ENCODE measurements around the gene CDH10. TPM values are rescaled to one million over a fixed set of nuclear protein-coding genes. Genes with fewer than 3 reads are reported as not detected.

CDH10 gene
- total RNA-seq, 6 experiments from 2014 or later, result not detected

DNA sequence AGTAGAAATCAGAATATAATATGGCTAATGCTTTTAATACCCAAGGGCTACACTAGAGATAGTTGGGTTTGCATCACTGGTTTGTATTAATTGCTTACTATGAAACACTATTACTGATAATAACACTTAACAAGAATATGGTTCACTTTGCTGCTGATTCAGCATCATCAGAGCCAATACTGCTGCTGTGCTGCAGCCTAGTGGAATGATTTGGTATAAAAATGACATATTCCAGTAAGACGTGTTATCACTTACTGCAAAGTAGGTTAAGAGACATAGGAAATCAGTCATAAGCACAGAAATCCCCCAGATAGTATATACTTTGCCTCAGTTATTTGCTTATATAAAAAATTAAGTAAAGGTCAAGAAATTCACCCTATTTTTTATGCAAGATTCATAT lies 2.8 kb downstream of the CDH10 start:
- 0% methylated on average over 1 of the region's 1 CpG for WGBS (ENCODE audit: insufficient coverage, low coverage, low lambda C conversion rate, missing lambda C conversion rate)
- TF ChIP-seq, protein P1, sequence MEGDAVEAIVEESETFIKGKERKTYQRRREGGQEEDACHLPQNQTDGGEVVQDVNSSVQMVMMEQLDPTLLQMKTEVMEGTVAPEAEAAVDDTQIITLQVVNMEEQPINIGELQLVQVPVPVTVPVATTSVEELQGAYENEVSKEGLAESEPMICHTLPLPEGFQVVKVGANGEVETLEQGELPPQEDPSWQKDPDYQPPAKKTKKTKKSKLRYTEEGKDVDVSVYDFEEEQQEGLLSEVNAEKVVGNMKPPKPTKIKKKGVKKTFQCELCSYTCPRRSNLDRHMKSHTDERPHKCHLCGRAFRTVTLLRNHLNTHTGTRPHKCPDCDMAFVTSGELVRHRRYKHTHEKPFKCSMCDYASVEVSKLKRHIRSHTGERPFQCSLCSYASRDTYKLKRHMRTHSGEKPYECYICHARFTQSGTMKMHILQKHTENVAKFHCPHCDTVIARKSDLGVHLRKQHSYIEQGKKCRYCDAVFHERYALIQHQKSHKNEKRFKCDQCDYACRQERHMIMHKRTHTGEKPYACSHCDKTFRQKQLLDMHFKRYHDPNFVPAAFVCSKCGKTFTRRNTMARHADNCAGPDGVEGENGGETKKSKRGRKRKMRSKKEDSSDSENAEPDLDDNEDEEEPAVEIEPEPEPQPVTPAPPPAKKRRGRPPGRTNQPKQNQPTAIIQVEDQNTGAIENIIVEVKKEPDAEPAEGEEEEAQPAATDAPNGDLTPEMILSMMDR (IDR thresholded peaks at IDR 0.05), result peak; percentile 45 to 63 (median 50)
- TF ChIP-seq POLR2A (IDR thresholded peaks at IDR 0.05), result no peak
- Histone ChIP-seq H3K9me3 (no peaks in the 10 kb centered on the region), H3K4me1 (no peaks in the 10 kb centered on the region), H3K36me3 (no peaks in the 10 kb centered on the region), H3K27ac (no peak overlapping the region), H3K4me3 (no peak overlapping the region), H3K27me3 (peaks cover 0 to 14% of the 10 kb centered on the region in 2 donors)
- DNase-seq (no peak), ATAC-seq (peak; percentile 67 to 84 (median 76))
- intact Hi-C loops (cut with DNase I), result no loop called here

DNA sequence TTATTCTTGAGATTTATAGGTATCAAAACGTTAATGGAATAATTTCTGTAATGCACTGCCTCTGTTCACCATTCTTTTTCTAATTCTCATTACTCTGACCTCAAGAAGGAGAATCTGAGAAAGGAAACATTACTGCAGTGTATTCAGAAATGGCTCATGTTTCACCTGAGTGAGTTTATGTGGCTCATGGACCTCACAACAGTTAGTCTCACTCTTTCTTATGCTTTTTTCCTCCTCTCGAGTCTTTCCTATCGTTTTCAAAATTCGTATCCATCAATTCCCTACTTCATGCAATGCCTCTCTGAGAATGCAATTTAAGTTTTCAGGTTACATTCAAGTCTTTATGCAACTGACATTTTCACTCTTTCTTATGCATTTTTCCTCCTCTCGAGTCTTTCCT lies 9.6 kb downstream of the CDH10 start:
- H3K27me3 ChIP-seq, result no peaks in the 10 kb centered on the region
- intact Hi-C loops (cut with DNase I), result no loop called here
- H3K9me3 ChIP-seq, result no peaks in the 10 kb centered on the region
- H3K4me3 ChIP-seq, result no peak overlapping the region
- ATAC-seq, result no peak
- H3K27ac ChIP-seq, result no peak overlapping the region
- no peak for DNase-seq
- no peaks in the 10 kb centered on the region for H3K36me3 ChIP-seq
- WGBS (ENCODE audit: insufficient coverage, low coverage, low lambda C conversion rate, missing lambda C conversion rate), result 42% methylated on average over 5 of the region's 5 CpGs
- TF ChIP-seq, protein P1 (IDR thresholded peaks at IDR 0.05), result no peak
- TF ChIP-seq POLR2A (IDR thresholded peaks at IDR 0.05), result no peak
- H3K4me1 ChIP-seq, result no peaks in the 10 kb centered on the region

DNA sequence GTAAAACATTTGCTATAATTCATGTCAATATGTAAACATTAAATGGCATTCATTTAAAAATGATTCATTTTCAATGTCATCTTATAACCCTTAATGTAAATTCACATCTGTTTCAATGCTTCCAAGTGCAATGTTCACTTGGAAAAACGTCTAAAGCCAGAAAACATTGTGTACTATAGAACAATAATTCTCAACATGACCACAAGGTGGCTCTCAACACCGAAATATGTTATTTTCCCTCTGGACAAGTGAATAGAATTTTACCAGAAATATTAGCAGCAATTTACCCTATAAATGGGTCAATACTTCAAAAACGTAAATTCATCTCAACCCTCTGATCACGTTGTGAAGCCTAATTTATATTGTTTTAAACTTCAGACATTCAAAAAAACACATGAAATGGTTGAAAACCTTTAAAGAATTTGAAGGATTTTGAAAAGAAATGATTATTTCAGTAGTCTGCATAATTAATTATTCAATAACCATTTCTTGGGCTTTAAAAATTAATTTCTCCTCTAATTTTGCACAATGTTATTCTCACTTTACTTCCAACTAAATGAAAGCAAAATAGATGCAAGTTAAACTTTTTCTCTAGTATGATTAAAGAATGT lies 11.0 kb downstream of the CDH10 start:
- Histone ChIP-seq H3K27me3 (no peaks in the 10 kb centered on the region), H3K9me3 (no peaks in the 10 kb centered on the region), H3K4me3 (no peak overlapping the region), H3K27ac (no peak overlapping the region), H3K4me1 (no peaks in the 10 kb centered on the region), H3K36me3 (no peaks in the 10 kb centered on the region)
- TF ChIP-seq POLR2A (IDR thresholded peaks at IDR 0.05), result no peak
- TF ChIP-seq, protein P1 (IDR thresholded peaks at IDR 0.05), result peak; percentile 55 to 66 (median 66)
- DNase-seq, result no peak
- 1% methylated on average over 4 of the region's 4 CpGs for WGBS (ENCODE audit: insufficient coverage, low coverage, low lambda C conversion rate, missing lambda C conversion rate)
- ATAC-seq, result peak; percentile 67 to 73 (median 70)
- intact Hi-C loops (cut with DNase I), result no loop called here

DNA sequence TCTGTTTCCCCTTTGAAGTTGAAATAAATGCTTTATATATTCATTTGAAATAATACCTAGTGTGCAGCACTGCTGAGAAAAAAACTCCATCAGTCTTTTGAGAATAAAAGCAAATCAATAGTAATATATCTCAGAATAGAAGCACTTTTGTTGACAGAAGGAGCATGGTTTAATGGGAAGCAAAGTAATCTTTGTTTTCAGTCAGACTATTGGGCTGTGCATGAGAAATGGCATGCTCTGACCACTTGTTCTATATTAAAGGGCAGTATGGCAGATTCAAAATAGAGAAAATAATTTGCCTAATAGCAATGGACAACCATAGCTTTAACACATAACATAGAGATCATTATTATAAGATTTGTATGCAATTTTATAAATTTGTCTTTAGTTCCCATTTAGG lies 12.4 kb downstream of the CDH10 start:
- no peak overlapping the region for H3K4me3 ChIP-seq
- intact Hi-C loops (cut with DNase I), result no loop called here
- no peak overlapping the region for H3K27ac ChIP-seq
- no peaks in the 10 kb centered on the region for H3K36me3 ChIP-seq
- DNase-seq (no peak), ATAC-seq (no peak)
- no peaks in the 10 kb centered on the region for H3K4me1 ChIP-seq
- no peaks in the 10 kb centered on the region for H3K9me3 ChIP-seq
- TF ChIP-seq, protein P1 (IDR thresholded peaks at IDR 0.05), result no peak
- no peak for TF ChIP-seq POLR2A (IDR thresholded peaks at IDR 0.05)
- no peaks in the 10 kb centered on the region for H3K27me3 ChIP-seq

DNA sequence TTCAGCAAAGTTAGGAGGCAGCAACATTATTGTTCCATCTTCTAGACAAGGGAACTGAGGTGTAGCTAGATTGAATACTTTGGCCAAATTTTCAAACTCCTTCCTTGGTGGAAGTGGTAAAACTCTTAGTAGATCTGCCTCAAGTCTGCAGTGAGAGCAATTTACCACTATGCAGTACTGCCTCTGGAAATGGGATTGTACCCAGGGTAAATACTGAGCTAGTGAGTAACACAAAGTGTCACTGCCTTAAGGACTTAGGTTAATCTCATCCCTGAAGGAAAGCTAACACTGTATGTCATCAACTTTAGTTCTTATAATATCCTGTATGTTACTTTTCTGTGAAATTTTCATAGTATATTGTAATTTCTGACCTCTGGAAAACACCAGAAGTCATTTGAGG lies 13.9 kb downstream of the CDH10 start:
- intact Hi-C loops (cut with DNase I), result no loop called here
- no peaks in the 10 kb centered on the region for H3K27me3 ChIP-seq
- DNase-seq (no peak), ATAC-seq (no peak)
- no peaks in the 10 kb centered on the region for H3K36me3 ChIP-seq
- H3K4me1 ChIP-seq, result no peaks in the 10 kb centered on the region
- H3K27ac ChIP-seq, result no peak overlapping the region
- TF ChIP-seq POLR2A (IDR thresholded peaks at IDR 0.05), result no peak
- TF ChIP-seq, protein P1 (IDR thresholded peaks at IDR 0.05), result no peak
- H3K4me3 ChIP-seq, result no peak overlapping the region
- no peaks in the 10 kb centered on the region for H3K9me3 ChIP-seq
